Measurements from ENCODE around the gene LRBA. TPM values are rescaled to one million over a fixed set of nuclear protein-coding genes. Genes with fewer than 3 reads are reported as not detected.
A peak's percentile ranks its signal among the peaks of the same experiment; 100 is the strongest.
"Not testable (repeated sequence)": the region's sequence is repeated elsewhere in the genome, so short reads cannot be mapped to it uniquely, and the experiment has no call there.

LRBA gene
- total RNA-seq, 1 experiment from 2014 or later = 39.4 TPM

DNA sequence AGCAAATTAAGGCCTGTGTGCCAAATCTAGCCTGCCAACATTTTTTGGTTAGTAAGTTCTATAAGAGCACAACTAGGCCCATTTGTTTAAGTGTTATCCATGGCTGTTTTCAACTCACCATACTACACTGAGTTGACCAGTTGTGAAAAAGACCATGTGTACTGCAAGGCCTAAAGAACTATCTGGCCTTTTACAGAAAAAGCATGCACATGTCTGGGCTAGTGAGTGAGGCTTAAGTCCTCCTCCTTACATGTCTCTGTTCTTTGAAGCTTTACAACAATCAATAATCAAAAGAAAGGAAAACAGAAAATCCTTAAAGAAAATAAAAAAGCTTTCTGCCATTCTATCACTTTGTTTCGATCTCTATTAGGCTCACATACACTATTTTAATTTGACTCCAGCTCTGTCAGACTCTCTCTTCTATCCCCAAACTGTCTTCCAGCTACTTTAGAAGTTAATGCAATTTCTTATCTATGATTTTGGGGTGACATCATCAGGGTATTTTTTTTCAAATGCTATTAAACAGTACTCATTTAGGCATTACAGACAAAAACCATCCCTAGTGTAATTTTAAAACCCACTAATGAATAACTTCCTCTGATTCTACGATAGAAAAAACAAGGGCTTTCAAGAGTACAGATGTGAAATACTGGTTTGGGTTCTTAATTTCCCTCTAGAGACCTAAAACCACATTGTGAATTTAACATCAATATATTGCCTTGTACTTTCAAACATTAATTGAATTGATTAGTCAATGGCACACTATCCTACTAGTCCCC, 271.3 kb downstream of the LRBA start:
- DNase-seq (ENCODE audit: low read depth) = no peak

DNA sequence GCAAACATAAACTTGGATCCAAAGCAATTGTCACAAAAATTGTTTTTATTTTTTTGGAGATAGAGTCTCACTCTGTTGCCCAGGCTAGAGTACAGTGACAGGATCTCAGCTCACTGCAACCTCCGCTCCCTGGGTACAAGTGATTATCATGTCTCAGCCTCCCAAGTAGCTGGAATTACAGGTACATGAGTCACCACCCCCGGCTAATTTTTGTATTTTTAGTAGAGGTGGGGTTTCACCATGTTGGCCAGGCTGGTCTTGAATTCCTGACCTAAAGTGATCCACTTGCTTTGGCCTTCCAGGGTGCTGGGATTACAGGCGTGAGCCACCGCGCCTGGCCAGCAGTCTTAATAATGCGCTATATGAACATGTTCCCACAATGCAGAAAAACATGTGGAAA, 272.2 kb downstream of the LRBA start:
- DNase-seq (ENCODE audit: low read depth) = not testable (repeated sequence)

DNA sequence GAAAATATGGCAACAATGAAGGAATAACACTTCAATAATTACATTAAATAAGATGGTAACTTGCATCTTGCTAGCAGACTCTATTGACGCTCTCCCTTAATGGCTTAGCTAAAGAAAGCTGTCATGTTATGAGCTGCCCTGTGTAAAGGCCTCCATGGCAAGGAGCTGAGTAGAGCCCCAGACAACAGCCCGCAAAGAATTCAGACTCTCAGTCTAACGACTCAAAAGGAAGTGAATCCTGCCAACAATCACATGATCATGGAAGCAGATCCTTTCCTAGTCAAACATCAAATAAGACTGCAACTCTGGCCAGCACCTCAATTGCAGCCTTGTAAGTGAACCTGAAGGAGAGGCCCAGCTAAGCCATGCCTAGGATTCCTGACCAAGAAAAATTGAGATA, 275.5 kb downstream of the LRBA start:
- no peak for DNase-seq (ENCODE audit: low read depth)

DNA sequence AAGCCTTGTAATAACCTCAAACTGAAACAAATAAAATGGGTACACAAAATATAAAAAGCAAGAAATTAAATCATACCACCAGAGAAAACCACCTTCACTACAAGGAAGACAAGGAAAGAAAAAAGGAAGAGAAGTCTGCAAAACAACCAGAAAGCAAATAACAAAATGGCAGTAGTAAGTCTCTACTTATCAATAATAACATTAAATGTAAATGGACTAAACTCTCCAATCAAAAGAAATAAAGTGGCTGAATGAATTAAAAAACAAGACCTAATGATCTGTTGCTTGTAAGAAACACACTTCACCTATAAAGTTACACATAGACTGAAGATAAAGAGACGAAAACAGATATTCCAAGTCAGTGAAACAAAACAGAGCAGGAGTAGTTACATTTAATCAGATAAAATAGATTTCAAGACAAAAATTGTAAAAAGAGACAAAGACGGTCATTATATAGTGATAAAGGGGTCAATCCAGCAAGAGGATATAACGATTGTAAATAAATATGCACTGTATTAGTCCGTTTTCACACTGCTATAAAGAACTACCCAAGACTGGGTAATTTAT, 289.0 kb downstream of the LRBA start:
- DNase-seq (ENCODE audit: low read depth) = no peak

DNA sequence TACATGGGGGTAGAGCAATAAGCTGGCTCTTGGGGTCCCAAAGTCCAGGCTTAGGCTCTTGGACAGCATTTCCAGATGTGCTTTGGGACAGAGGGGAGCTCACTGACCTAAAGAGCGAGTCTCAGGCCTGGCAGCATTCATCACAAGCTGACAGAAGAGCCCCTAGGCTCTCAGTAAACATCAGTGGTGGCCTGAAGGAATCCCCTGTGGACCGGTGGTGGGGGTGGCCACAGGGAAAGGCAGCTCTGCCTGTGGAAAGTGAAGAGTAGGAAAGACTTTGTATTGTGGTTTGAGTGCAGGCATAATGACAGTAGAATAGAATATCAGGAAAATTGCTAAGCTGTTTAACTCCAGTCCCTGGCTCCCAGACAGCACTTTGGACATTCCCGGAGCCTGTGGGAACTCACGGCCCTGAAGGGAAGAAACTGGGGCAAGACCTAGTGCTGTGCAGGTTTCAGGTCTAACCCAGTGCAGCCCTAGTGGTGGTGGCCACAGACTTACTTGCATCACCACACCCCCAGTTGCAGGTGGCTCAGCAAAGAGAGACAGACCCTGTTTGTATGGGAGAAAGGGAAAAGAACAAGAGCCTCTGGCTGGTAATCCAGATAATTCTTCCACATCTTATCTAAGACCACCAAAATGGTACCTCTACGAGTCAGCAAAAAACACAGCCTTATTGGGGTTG, 291.2 kb downstream of the LRBA start:
- no peak for DNase-seq (ENCODE audit: low read depth)

DNA sequence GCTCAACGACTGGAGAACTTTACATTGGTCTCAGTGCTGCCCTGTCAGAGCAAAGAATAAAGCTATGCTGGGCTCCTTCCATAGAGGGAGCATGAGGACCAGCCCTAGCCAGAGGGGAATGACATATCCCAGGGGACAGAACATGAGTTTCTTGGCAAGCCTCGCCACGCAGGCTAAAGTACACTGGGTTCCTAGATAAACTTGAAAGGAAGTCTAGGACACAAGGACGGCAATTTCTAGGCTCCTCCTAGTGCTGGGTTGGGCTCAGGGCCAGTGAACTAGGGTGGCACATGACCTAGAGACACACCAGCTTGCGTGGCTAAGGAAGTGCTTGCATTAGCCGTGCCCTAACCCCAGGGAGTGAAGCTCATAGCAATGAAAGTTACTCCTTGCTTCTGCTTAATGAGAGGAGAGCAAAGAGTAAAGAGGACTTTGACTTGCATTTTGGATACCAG, 292.1 kb downstream of the LRBA start:
- peak; percentile 85 for DNase-seq (ENCODE audit: low read depth)

DNA sequence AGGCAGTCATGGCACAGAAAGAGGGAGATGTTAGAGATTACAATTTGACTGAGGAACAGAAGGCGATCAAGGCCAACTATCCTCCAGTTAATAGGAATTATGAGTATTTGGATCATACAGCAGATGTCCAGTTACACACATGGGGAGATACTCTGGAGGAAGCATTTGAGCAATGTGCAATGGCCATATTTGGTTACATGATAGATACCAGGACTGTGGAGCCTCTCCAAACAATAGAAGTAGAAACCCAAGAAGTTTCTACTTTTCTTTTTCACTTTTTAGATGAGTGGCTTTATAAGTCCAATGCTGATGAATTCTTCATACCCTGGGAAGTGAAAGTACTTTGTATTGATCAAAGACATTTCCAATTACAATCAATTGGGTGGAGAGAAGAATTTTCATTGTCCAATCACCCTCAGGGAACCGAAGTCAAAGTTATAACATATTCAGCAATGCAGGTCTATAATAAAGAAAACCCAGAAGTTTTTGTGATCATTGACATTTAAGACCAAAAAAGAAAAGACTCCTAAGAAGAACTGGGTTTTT, 294.0 kb downstream of the LRBA start:
- DNase-seq (ENCODE audit: low read depth) = peak; percentile 3

DNA sequence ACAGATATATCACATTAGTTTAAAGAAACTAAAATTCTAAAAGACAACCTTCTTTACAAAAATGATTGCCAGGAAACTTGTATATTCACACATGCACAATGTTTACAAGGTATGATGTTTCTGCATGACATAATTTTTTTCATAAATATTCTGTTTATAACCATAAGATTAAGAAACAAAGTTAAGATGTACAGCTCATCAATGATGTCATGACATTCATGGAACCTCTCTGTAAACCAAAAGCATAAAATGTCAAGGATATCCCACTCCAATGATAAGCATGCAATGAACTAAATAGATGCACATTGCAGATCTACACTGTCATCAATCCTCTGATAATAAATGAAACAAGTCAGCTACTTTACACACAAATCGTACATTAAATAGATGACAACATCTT, 297.1 kb downstream of the LRBA start:
- DNase-seq (ENCODE audit: low read depth) = no peak

DNA sequence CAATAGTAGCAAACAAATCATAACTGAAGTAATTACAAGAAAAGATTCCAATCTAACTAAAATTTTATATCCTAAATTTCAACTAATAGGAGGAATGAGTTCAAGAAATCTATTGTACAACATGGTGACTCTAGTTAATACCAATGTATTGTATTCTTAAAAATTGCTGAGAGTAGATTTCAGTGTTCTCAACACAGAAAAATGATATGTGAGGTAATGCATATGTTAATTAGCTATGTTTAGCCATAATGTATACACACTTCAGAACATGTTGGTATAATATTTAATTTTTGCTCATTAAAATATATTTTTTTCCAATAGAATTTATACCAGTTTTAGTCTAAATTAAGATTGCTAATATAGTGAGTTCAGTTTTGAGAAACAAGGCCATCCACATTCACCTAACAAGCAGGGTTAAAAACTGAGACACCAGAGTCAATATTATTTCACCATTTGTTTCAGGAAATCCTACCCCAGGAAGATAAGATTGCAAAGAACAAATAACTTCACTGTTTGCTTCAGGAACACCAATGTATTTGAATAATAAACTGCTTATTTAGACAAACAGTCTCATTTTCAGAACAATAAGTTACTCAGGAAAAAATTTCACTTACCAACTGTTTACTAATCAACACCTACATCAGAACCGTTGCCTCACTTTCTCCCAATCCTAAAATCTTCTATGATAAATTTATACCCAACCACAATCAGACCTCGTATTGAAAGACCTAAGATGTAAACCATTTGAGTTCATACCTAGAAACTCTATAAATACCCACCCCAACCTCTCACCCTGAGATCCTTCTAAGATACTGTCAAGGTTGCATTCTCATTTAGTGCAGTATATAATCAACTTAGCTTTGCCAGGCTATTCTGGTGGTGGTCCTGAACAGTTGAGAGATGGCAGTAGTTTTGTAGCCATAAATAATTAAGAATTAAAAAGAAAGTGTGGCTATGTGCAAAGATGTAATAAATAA, 300.3 kb downstream of the LRBA start:
- DNase-seq (ENCODE audit: low read depth) = no peak

DNA sequence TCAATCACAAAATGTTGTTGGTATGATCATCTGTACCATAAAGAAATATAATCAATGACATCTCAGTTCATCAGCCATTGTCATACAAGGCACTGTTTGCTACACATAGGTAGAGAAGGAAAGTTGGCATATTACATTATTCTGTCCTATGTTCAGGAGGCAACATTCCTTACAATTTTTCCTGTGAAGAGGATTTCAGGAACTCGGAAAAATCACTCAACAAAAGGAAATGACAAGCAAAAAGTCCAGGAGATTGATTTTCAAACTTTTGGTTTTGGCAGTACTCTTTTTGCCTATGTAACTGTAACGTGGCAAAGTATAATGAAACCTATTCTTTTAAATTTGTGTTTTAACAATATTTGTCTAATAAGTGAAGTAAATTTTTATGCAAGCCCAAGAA, 301.8 kb downstream of the LRBA start:
- no peak for DNase-seq (ENCODE audit: low read depth)

DNA sequence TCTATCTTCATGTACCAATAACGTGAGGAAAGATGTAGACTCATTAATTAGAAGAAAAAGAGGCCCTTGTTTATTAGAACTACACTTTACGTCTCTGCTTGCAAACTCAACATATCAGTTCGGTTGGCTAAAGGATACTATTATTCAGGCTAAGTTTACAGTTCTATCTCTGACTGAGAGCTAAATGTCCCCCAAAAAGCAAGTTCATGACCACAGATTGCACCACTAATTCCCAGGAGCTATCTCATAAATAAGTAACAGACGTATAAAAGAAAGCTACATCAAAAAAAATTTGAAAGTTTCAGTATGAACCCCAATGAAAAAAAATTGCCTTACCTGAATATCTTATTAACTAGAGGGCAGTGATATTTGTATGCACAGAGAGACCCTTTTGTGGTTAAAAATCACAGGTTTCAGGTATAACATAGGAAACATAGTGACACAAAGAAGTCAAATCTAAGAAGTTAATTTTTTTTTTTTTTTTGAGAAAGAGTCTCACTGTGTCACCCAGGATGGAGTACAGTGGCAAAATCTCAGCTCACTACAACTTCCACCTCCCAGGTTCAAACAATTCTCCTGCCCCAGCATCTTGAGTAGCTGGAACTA, 304.2 kb downstream of the LRBA start:
- DNase-seq (ENCODE audit: low read depth) = no peak

DNA sequence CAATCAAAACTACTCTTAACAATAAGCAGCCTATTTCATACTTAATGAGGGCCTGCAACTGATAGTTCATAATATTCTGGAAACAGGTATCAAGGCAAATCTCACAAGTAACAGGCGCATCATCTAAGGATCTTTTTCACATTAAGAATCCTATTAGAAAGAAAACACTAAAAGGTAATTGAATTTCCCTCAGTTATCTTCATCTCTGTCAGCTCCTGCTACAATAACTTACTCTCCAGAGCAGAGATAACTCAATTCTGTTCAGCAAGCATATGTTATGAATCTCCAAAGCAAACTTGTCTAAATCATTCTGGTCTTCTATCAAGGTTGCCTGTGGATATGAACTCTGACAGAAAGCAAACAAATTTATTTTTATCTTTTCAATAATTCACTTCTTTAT, 307.1 kb downstream of the LRBA start:
- no peak for DNase-seq (ENCODE audit: low read depth)

DNA sequence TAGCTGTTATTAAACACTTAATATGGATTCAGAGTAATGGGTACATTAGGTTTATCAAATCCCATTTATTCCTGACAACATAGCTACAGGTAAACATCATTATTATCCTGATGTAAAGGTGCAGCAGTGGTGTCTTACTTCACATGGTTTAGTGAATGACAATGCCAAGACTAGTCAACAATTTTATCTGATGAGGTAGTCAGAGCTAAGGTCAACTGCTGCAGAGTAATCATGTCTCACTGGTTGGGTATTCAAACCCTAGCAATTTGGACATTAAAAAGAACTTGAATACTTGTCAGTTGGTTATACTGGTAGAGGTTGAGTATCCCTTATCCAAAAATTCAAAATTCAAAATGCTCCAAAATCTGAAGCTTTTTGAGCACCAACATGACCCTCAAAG, 315.5 kb downstream of the LRBA start:
- DNase-seq (ENCODE audit: low read depth) = no peak

DNA sequence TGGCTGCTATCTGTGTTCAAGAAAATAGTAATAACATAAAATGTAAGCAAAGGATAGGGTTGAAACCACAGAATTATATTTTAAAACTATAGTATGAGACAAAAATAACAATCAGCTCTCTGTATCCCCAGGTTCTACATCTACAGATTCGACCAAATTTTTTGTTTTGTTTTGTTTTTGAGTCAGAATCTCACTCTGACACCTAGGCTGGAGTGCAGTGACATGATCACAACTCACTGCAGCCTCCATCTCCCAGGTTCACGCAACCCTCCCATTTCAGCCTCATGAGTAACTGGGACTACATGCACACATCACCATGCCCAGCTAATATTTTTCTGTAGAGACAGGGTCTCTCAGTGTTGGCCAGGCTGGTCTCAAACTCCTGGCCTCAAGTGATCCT, 319.9 kb downstream of the LRBA start:
- no peak for DNase-seq (ENCODE audit: low read depth)

DNA sequence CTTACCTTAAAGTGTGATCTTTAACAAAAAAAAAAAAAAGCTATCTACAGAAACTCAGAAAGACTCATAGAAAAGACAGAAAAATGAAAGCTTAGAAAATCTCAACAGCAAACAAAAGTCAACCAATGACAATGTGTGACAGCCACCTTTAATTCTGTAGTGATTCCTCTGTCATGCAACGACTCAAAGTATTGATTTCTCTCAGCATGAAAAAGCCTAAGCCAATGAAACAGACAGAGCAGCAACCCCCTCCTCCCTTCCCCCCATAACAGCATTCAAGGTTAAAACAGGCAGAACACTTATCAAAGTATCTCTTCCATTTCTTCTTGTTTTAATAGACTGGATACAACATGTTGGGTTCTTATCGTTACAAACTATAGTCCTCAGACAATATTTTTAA, 320.6 kb downstream of the LRBA start:
- no peak for DNase-seq (ENCODE audit: low read depth)

DNA sequence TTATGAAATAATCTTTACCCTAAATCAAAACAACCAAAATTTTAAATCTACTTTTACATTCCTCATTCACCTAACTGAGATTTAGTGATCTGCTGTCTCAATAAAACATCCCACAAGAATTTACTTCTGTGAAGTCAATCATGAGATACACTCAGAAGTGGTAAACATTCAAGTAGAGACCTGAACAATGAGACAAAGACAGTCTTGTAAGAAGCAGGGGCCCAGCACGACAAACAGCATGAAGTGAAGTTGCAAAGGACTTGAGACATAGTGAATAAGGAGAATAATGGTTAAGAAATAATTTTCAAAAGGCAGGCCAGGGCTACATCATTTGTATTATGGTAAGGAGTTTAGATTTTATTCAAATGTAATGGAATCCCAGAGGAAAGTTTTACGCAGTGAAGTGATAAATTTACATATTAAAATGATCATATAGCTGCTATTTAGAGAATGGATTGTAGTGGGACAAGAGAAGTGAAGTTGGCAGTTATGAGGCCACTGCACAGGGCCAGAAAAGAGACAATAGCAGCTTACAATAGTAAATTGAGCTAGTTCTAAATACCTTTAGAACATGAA, 331.2 kb downstream of the LRBA start:
- no peak for DNase-seq (ENCODE audit: low read depth)

DNA sequence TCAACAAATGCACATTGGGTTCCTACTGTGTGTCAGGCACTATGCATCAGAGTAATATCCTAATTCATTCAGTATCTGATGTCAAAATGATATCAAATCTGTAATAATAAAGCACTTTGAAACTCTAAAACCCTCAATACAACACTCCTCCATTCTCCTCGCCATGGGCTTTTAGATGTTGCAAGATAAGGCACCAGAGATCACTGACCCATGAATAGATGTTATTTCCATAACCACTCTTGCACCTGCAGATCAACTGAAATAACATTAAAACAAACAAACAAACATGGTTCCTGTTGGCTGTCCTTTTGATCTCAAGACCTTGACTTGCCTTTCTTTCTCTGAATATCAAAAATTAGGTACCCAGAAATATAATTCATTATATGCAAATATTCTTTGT, 333.0 kb downstream of the LRBA start:
- DNase-seq (ENCODE audit: low read depth) = no peak

DNA sequence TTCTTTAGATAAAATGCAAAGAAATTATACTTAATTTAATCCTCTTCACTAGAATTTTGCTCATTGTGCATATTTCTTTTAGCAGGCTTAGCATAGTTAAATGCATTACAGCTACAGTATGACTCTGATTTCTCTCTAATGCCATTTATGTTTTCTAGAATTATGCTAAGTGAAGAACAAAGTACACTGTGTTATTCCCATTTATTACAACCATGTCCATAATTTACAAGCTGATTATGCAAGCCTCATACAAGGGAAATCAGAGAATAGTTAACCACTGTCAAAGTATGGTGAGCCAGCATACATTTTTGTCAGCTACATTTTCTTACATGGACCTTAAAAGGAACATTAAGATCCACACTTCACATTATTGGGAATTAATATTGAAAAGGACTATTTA, 334.0 kb downstream of the LRBA start:
- DNase-seq (ENCODE audit: low read depth) = no peak

DNA sequence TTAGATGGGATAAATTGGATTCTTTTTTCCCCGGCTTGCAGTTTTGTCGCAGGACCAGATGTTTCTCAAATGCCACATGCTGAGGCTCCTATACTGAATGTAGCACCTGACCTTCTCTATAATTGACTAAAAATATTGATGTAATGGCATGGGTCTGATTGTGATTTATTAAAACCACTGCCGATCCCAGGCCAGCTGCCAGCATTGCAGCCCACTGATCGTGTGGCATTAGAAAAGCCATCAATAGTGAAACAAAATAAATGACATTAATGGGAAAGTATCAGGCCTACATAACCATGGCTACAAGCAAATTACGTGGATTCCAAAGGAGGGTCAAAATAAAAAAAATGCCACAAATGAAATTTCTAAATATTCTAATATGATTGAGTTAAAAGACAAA, 334.4 kb downstream of the LRBA start:
- no peak for DNase-seq (ENCODE audit: low read depth)

DNA sequence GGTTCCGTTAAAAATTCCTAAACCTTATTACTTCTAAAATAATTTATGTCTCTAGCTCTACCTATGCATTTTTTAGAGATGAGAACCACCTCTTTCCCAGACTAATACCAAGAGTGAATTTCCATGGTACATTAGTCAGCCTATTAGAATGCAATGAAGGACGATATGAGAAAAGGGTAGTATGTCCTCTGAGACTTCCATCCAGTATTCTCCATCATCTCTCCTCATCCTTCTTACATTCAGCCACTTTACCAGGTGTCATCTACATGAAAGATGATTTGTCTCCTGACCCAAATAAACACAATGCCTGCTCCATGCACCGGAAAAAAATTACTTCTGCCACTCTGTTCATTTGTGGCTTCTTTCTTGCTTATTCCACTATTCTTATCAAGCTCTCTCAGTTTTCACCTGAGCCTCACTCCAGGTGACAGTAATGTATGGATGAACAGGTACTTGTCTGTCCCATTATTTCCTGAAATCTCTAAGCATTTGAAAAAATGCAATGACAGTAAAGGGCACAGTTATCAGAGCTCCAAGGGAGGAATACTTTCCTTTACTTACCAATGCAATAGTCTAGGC, 335.2 kb downstream of the LRBA start:
- no peak for DNase-seq (ENCODE audit: low read depth)
